ENCODE data around the gene CACNB2.

CACNB2 gene

GRCh38 chr10:18345308-18345707 is 205.1 kb downstream of the CACNB2 start:
- WGBS: no CpG with 5 or more reads among the region's 3 CpGs

GRCh38 chr10:18350340-18350739 is 210.1 kb downstream of the CACNB2 start:
- no peak overlapping the region for H3K9ac ChIP-seq (ENCODE audit: low read depth, low read length)
- no peak overlapping the region for H3K4me3 ChIP-seq (ENCODE audit: low read length)
- no peaks in the 10 kb centered on the region for H3K4me1 ChIP-seq (ENCODE audit: insufficient read depth, low read length)
- no peak overlapping the region for H3K27ac ChIP-seq (ENCODE audit: low read depth, low read length)
- 76% methylated on average over 6 of the region's 6 CpGs for WGBS
- no peaks in the 10 kb centered on the region for H3K36me3 ChIP-seq (ENCODE audit: insufficient read depth, low read length)
- no peaks in the 10 kb centered on the region for H3K27me3 ChIP-seq (ENCODE audit: insufficient read depth, low read length)
- H3K9me3 ChIP-seq (ENCODE audit: insufficient read depth, low read depth, low read length): no peaks in the 10 kb centered on the region

More at GRCh38 chr10:18345308-18345707, 205.1 kb downstream of the CACNB2 start:
- H3K4me3 ChIP-seq (ENCODE audit: low read length): no peak overlapping the region
- no peaks in the 10 kb centered on the region for H3K27me3 ChIP-seq (ENCODE audit: insufficient read depth, low read length)
- no peaks in the 10 kb centered on the region for H3K36me3 ChIP-seq (ENCODE audit: insufficient read depth, low read length)
- H3K9me3 ChIP-seq (ENCODE audit: insufficient read depth, low read depth, low read length): no peaks in the 10 kb centered on the region
- H3K27ac ChIP-seq (ENCODE audit: low read depth, low read length): no peak overlapping the region
- H3K9ac ChIP-seq (ENCODE audit: low read depth, low read length): no peak overlapping the region
- H3K4me1 ChIP-seq (ENCODE audit: insufficient read depth, low read length): peaks cover 4% of the 10 kb centered on the region; the same call in 1 of the 2 replicates

- no peak overlapping the region for H3K4me3 ChIP-seq (ENCODE audit: low read length)
- no peaks in the 10 kb centered on the region for H3K36me3 ChIP-seq (ENCODE audit: insufficient read depth, low read length)
- 100% methylated on average over 2 of the region's 2 CpGs for WGBS
- H3K9me3 ChIP-seq (ENCODE audit: insufficient read depth, low read depth, low read length): no peaks in the 10 kb centered on the region
- no peaks in the 10 kb centered on the region for H3K4me1 ChIP-seq (ENCODE audit: insufficient read depth, low read length)
- H3K27me3 ChIP-seq (ENCODE audit: insufficient read depth, low read length): no peaks in the 10 kb centered on the region
- H3K9ac ChIP-seq (ENCODE audit: low read depth, low read length): no peak overlapping the region
- no peak overlapping the region for H3K27ac ChIP-seq (ENCODE audit: low read depth, low read length)
These were observed 211.2 kb downstream of the CACNB2 start for GRCh38 chr10:18351421-18351820.

- H3K9me3 ChIP-seq (ENCODE audit: insufficient read depth, low read depth, low read length): no peaks in the 10 kb centered on the region
- 97% methylated on average over 3 of the region's 3 CpGs for WGBS
- no peaks in the 10 kb centered on the region for H3K36me3 ChIP-seq (ENCODE audit: insufficient read depth, low read length)
- no peak overlapping the region for H3K27ac ChIP-seq (ENCODE audit: low read depth, low read length)
- H3K9ac ChIP-seq (ENCODE audit: low read depth, low read length): no peak overlapping the region
- no peaks in the 10 kb centered on the region for H3K4me1 ChIP-seq (ENCODE audit: insufficient read depth, low read length)
- H3K4me3 ChIP-seq (ENCODE audit: low read length): no peak overlapping the region
- H3K27me3 ChIP-seq (ENCODE audit: insufficient read depth, low read length): no peaks in the 10 kb centered on the region
These were observed 212.0 kb downstream of the CACNB2 start for GRCh38 chr10:18352175-18352574.

GRCh38 chr10:18359812-18360211 is 219.6 kb downstream of the CACNB2 start:
- H3K9ac ChIP-seq (ENCODE audit: low read depth, low read length): no peak overlapping the region
- H3K27ac ChIP-seq (ENCODE audit: low read depth, low read length): no peak overlapping the region

GRCh38 chr10:18362892-18363291 is 222.7 kb downstream of the CACNB2 start:
- Histone ChIP-seq H3K27me3 (ENCODE audit: insufficient read depth, low read length) (no peaks in the 10 kb centered on the region), H3K9ac (ENCODE audit: low read depth, low read length) (no peak overlapping the region), H3K27ac (ENCODE audit: low read depth, low read length) (no peak overlapping the region), H3K4me3 (ENCODE audit: low read length) (no peak overlapping the region), H3K9me3 (ENCODE audit: insufficient read depth, low read depth, low read length) (no peaks in the 10 kb centered on the region), H3K4me1 (ENCODE audit: insufficient read depth, low read length) (no peaks in the 10 kb centered on the region), H3K36me3 (ENCODE audit: insufficient read depth, low read length) (no peaks in the 10 kb centered on the region)
- 97% methylated on average over 1 of the region's 1 CpG for WGBS

More at GRCh38 chr10:18359812-18360211, 219.6 kb downstream of the CACNB2 start:
- Histone ChIP-seq H3K4me1 (ENCODE audit: insufficient read depth, low read length) (no peaks in the 10 kb centered on the region), H3K36me3 (ENCODE audit: insufficient read depth, low read length) (no peaks in the 10 kb centered on the region), H3K9me3 (ENCODE audit: insufficient read depth, low read depth, low read length) (no peaks in the 10 kb centered on the region), H3K4me3 (ENCODE audit: low read length) (no peak overlapping the region), H3K27me3 (ENCODE audit: insufficient read depth, low read length) (no peaks in the 10 kb centered on the region)
- WGBS: 92% methylated on average over 4 of the region's 5 CpGs

GRCh38 chr10:18364987-18365775 is 225.0 kb downstream of the CACNB2 start:
- H3K36me3 ChIP-seq (ENCODE audit: insufficient read depth, low read length): no peaks in the 10 kb centered on the region
- no peaks in the 10 kb centered on the region for H3K27me3 ChIP-seq (ENCODE audit: insufficient read depth, low read length)
- no peak overlapping the region for H3K9ac ChIP-seq (ENCODE audit: low read depth, low read length)
- H3K4me3 ChIP-seq (ENCODE audit: low read length): no peak overlapping the region
- no peak overlapping the region for H3K27ac ChIP-seq (ENCODE audit: low read depth, low read length)
- WGBS: 90% methylated on average over 4 of the region's 4 CpGs
- H3K9me3 ChIP-seq (ENCODE audit: insufficient read depth, low read depth, low read length): no peaks in the 10 kb centered on the region
- H3K4me1 ChIP-seq (ENCODE audit: insufficient read depth, low read length): no peaks in the 10 kb centered on the region

- Histone ChIP-seq H3K4me3 (ENCODE audit: low read length) (no peak overlapping the region), H3K9ac (ENCODE audit: low read depth, low read length) (no peak overlapping the region), H3K36me3 (ENCODE audit: insufficient read depth, low read length) (no peaks in the 10 kb centered on the region), H3K27ac (ENCODE audit: low read depth, low read length) (no peak overlapping the region), H3K4me1 (ENCODE audit: insufficient read depth, low read length) (no peaks in the 10 kb centered on the region), H3K9me3 (ENCODE audit: insufficient read depth, low read depth, low read length) (no peaks in the 10 kb centered on the region), H3K27me3 (ENCODE audit: insufficient read depth, low read length) (no peaks in the 10 kb centered on the region)
- WGBS: 96% methylated on average over 5 of the region's 5 CpGs
These were observed 227.6 kb downstream of the CACNB2 start for GRCh38 chr10:18367840-18368239.

GRCh38 chr10:18368273-18368672 is 228.0 kb downstream of the CACNB2 start:
- 98% methylated on average over 3 of the region's 3 CpGs for WGBS
- Histone ChIP-seq H3K27me3 (ENCODE audit: insufficient read depth, low read length) (no peaks in the 10 kb centered on the region), H3K27ac (ENCODE audit: low read depth, low read length) (no peak overlapping the region), H3K36me3 (ENCODE audit: insufficient read depth, low read length) (no peaks in the 10 kb centered on the region), H3K4me3 (ENCODE audit: low read length) (no peak overlapping the region), H3K9me3 (ENCODE audit: insufficient read depth, low read depth, low read length) (no peaks in the 10 kb centered on the region), H3K4me1 (ENCODE audit: insufficient read depth, low read length) (no peaks in the 10 kb centered on the region), H3K9ac (ENCODE audit: low read depth, low read length) (no peak overlapping the region)

- WGBS: 57% methylated on average over 1 of the region's 1 CpG
These were observed 228.5 kb downstream of the CACNB2 start for GRCh38 chr10:18368682-18369081.

GRCh38 chr10:18369859-18370473 is 229.7 kb downstream of the CACNB2 start:
- no peak overlapping the region for H3K4me3 ChIP-seq (ENCODE audit: low read length)
- no peaks in the 10 kb centered on the region for H3K9me3 ChIP-seq (ENCODE audit: insufficient read depth, low read depth, low read length)
- no peak overlapping the region for H3K9ac ChIP-seq (ENCODE audit: low read depth, low read length)
- no peaks in the 10 kb centered on the region for H3K27me3 ChIP-seq (ENCODE audit: insufficient read depth, low read length)
- 97% methylated on average over 4 of the region's 4 CpGs for WGBS
- no peak overlapping the region for H3K27ac ChIP-seq (ENCODE audit: low read depth, low read length)
- H3K4me1 ChIP-seq (ENCODE audit: insufficient read depth, low read length): no peaks in the 10 kb centered on the region
- no peaks in the 10 kb centered on the region for H3K36me3 ChIP-seq (ENCODE audit: insufficient read depth, low read length)

More at GRCh38 chr10:18368682-18369081, 228.5 kb downstream of the CACNB2 start:
- no peak overlapping the region for H3K27ac ChIP-seq (ENCODE audit: low read depth, low read length)
- no peaks in the 10 kb centered on the region for H3K36me3 ChIP-seq (ENCODE audit: insufficient read depth, low read length)
- H3K4me3 ChIP-seq (ENCODE audit: low read length): no peak overlapping the region
- H3K4me1 ChIP-seq (ENCODE audit: insufficient read depth, low read length): no peaks in the 10 kb centered on the region
- H3K9ac ChIP-seq (ENCODE audit: low read depth, low read length): no peak overlapping the region
- no peaks in the 10 kb centered on the region for H3K9me3 ChIP-seq (ENCODE audit: insufficient read depth, low read depth, low read length)
- no peaks in the 10 kb centered on the region for H3K27me3 ChIP-seq (ENCODE audit: insufficient read depth, low read length)
